Nephron progenitor cell (in vitro differentiated cells): ENCODE results near the gene SELP.

Experiments
- DNase-seq: peaks from one replicate; pipeline ENCODE4 v3.0.0; 2021
- H3K27ac Mint-ChIP-seq: 2 replicates; pipeline ENCODE4 v1.8.0; 2021; ENCODE audit warnings: mild to moderate bottlenecking, moderate library complexity, mixed read lengths
- H3K27me3 Mint-ChIP-seq: 2 replicates; pipeline ENCODE4 v1.8.0; 2021; ENCODE audit warnings: mild to moderate bottlenecking, low read depth, mixed read lengths; ENCODE audit not compliant: poor library complexity
- H3K36me3 Mint-ChIP-seq: 2 replicates; pipeline ENCODE4 v1.8.0; 2021; ENCODE audit warnings: low read depth, mixed read lengths
- H3K4me1 Mint-ChIP-seq: 2 replicates; pipeline ENCODE4 v1.8.0; 2021; ENCODE audit warnings: mixed read lengths
- H3K4me3 Mint-ChIP-seq: 2 replicates; pipeline ENCODE4 v1.8.0; 2021; ENCODE audit warnings: mild to moderate bottlenecking, moderate library complexity, mixed read lengths
- H3K9me3 Mint-ChIP-seq: 2 replicates; pipeline ENCODE4 v1.8.0; 2021; ENCODE audit warnings: mild to moderate bottlenecking, moderate library complexity, mixed read lengths
- CTCF ChIP-seq: fragments of 200-600 bp; sonication (generic); IDR thresholded peaks from 2 replicates; pipeline ENCODE4 v1.5.0; 2021; ENCODE audit warnings: antibody characterized with exemption

Gene SELP

GRCh38 chr1:169590932-169591331 is 39.0 kb downstream of the SELP start:
- Mint-ChIP-seq H3K9me3 (no peaks in the 10 kb centered on the region), H3K36me3 (no peaks in the 10 kb centered on the region), H3K4me3 (no peak overlapping the region), H3K4me1 (peaks cover 5% of the 10 kb centered on the region), H3K27ac (no peak overlapping the region), H3K27me3 (peaks cover 55% of the 10 kb centered on the region)
- no peak for DNase-seq
- TF ChIP-seq CTCF = no peak

- H3K4me1 Mint-ChIP-seq = peaks cover 5% of the 10 kb centered on the region
- H3K27ac Mint-ChIP-seq = no peak overlapping the region
- no peak for TF ChIP-seq CTCF
- no peaks in the 10 kb centered on the region for H3K36me3 Mint-ChIP-seq
- H3K9me3 Mint-ChIP-seq = no peaks in the 10 kb centered on the region
- no peak for DNase-seq
- H3K27me3 Mint-ChIP-seq = peaks cover 68% of the 10 kb centered on the region
- H3K4me3 Mint-ChIP-seq = no peak overlapping the region
Measured at GRCh38 chr1:169588785-169589485, 41.0 kb downstream of the SELP start.

GRCh38 chr1:169588112-169588511 is 41.8 kb downstream of the SELP start:
- H3K9me3 Mint-ChIP-seq = no peaks in the 10 kb centered on the region
- no peak overlapping the region for H3K27ac Mint-ChIP-seq
- TF ChIP-seq CTCF = no peak
- H3K4me1 Mint-ChIP-seq = peaks cover 5% of the 10 kb centered on the region
- DNase-seq = no peak
- no peaks in the 10 kb centered on the region for H3K36me3 Mint-ChIP-seq
- H3K27me3 Mint-ChIP-seq = peaks cover 69% of the 10 kb centered on the region
- no peak overlapping the region for H3K4me3 Mint-ChIP-seq

GRCh38 chr1:169586395-169587255 is 43.3 kb downstream of the SELP start, which contains the start of gene F5:
TSS of gene F5 (minus strand) at chr1:169586481. CDS start at chr1:169586386, 95 bp downstream.
- Mint-ChIP-seq H3K36me3 (no peaks in the 10 kb centered on the region), H3K9me3 (no peaks in the 10 kb centered on the region), H3K27me3 (peaks cover 62% of the 10 kb centered on the region), H3K4me3 (no peak within 1 kb of the TSS), H3K27ac (no peak within 1 kb of the TSS), H3K4me1 (peaks cover 5% of the 10 kb centered on the region)
- peak; percentile 71 for DNase-seq
- TF ChIP-seq CTCF = peak; percentile 32

- Mint-ChIP-seq H3K27me3 (peaks cover 57% of the 10 kb centered on the region), H3K36me3 (no peaks in the 10 kb centered on the region), H3K9me3 (no peaks in the 10 kb centered on the region), H3K4me3 (no peak overlapping the region), H3K4me1 (peaks cover 5% of the 10 kb centered on the region), H3K27ac (no peak overlapping the region)
- DNase-seq = no peak
- TF ChIP-seq CTCF = no peak
Measured at GRCh38 chr1:169586067-169586394, 43.9 kb downstream of the SELP start.
